GM18909 (cell line): ENCODE measurements around the gene GPR107.

Experiments used
- ATAC-seq: cut with Tn5 transposase; IDR thresholded peaks from one replicate; pipeline ENCODE4 v1.9.1; 2021; ENCODE audit warnings: mild to moderate bottlenecking; ENCODE audit not compliant: unreplicated experiment, poor library complexity

The GPR107 gene

GRCh38 chr9:130104491-130105193 lies 50.9 kb downstream of the GPR107 start:
- ATAC-seq, result no peak

DNA sequence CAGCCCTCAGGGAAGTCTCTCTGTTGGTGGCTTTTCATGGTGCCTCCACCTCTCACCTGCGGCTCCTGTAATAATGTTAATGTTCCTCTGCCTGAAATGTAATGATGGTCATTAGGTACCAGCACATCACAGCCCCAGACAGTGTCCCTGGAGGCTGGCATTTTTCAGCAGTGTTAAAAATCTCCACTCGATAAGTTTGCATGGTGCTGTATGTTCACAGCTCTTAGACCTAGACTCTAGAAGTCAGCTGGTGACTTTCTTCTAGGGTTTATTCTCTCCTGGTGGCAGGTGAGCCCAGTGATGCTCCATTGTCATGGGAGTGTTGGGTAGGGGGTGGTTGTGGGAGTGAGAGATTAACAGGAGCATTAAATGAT lies 53.1 kb downstream of the GPR107 start:
- no peak for ATAC-seq

DNA sequence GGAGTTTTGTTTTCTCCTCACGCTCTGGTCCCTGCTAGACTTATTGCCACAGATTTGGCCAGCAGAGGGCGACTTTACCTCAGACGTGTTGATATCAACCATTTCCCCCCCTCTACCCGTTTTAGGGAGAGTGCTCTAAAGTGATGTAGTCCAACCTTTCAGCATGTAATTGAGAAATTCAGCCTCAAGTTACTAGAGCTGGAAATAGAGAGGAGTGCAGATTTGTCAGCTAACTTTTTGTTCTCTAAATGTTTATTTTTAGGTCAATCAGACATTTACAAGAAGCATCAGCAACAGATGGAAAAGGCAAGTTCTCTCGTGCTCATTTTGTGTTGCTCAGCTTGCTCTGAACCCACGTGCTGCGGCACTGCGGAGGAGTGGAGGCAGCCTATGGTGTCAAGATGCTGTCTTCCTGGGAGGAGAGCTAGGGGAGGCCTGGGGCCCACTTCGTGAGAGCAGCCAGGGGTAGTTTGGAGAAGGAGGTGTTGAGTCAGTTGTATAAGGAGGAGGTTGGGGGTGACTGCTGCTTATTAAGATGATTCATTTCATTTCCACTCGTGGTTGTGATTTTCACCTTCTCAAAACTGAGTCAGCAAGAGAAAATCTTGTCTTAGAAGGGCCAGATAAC lies 53.6 kb downstream of the GPR107 start:
- no peak for ATAC-seq

GRCh38 chr9:130107955-130108354 lies 54.2 kb downstream of the GPR107 start:
- no peak for ATAC-seq

DNA sequence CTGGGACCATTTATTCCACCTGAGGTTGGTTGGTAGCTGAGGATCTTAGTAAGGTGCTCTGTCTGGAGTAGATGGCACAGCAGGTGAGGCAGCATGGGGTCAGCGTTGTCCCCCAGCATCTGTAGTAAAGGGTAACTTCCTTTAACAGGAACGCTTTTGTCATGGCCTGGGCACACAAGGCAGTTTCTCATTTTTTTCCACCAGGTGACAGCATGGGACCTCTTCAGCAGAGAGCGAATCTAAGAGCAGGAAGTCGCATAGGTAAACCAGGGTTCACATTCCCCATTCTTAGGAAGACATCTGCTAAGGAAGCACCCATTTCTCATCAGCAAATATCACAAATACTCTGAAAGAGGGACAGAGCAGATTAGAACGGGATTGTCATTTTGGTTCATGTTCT lies 56.5 kb downstream of the GPR107 start:
- no peak for ATAC-seq

- ATAC-seq, result no peak
Observed at GRCh38 chr9:130110596-130111021, 56.9 kb downstream of the GPR107 start.

GRCh38 chr9:130111786-130112537 lies 58.3 kb downstream of the GPR107 start:
- ATAC-seq, result no peak

- no peak for ATAC-seq
Observed at GRCh38 chr9:130112538-130113151, 58.9 kb downstream of the GPR107 start.

DNA sequence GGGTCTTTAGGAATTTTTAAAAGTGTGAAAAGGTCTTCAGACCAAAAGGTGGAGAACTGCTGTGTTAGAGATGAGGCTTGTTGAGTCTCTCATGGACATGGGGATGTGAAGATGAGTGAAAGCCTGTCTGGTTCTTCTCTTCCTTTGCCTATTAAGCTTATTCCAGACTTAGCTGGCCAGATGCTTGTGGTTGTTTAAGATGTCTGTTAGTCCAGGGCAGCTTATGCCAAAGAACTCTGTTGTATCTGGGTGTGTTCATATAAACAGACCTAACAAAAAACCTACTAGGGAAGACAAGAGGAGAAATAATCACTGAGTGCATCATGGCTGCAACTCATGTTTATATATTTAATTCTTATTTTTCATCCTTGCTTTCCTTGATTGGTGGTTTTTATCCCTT lies 61.0 kb downstream of the GPR107 start:
- no peak for ATAC-seq

DNA sequence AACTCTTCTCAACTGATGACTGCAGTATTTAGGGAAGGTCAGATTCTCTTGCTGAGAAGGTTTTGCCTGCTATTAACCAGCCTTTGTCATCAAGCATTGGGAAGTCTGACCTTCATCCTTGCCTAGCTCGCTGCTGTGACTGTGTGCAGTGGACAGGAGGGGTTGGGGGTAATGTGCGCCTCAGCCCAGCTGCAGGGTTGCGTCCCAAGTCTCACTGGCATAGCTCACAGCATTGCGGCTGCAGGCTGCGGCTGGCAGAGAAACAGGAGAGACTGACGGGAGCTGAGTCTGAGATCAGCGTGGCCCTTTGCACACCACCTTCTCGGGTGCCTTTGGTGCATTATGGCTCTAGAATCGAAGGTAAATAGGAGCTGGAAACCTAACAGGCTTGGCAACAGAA lies 62.6 kb downstream of the GPR107 start:
- ATAC-seq, result no peak

DNA sequence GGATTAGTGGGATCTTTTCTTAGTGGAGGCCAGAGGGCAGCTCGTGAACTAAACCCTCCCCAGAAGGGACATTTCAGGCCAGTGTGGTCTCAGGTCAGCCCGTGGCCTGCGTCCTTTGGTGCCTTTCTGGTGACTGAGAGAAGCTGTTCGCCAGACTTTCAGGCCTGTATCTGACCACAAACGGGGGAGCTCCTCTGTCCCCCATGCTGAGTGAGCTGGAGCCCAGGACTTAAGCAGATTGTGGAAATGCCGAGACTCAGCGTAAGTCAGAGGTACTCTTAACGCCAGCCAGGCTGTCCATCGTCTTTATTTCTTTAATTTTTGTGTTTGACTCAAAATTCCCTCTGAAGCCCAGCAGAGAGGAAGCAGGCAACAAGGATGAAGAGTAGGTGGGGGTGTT lies 63.7 kb downstream of the GPR107 start:
- no peak for ATAC-seq

GRCh38 chr9:130117816-130118632 lies 64.3 kb downstream of the GPR107 start:
- no peak for ATAC-seq

GRCh38 chr9:130118841-130119518 lies 65.3 kb downstream of the GPR107 start:
- no peak for ATAC-seq

- ATAC-seq, result no peak
Observed at GRCh38 chr9:130119519-130120298, 66.0 kb downstream of the GPR107 start.

GRCh38 chr9:130120299-130120587 lies 66.5 kb downstream of the GPR107 start:
- no peak for ATAC-seq

DNA sequence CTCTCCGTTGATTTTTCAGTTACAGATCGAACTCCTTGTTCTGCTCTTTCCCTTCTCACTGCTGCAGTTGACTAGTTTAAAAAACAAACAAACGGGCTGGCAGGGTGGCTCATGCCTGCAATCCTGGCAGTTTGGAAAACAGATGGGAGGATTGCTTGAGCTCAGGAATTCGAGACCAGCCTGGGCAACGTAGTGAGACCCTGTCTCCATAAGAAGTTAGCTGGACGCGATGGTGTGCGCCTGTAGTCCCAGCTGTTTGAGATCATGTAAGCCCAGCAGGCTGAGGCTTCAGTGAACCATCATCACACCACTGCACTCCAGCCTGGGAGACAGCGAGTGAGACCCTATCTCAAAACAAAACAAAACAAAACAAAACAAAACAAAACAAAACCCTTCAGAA lies 67.1 kb downstream of the GPR107 start:
- no peak for ATAC-seq

GRCh38 chr9:130122456-130122855 lies 68.8 kb downstream of the GPR107 start:
- no peak for ATAC-seq

GRCh38 chr9:130124085-130124860 lies 70.6 kb downstream of the GPR107 start:
- ATAC-seq, result no peak
